HG03097 (cell line): ENCODE measurements around the gene RHOC.
A peak's percentile ranks its signal among the peaks of the same experiment; 100 is the strongest.

Source experiments
- ATAC-seq: cut with Tn5 transposase; IDR thresholded peaks from one replicate; pipeline ENCODE4 v1.9.1; 2021; ENCODE audit not compliant: unreplicated experiment, low FRiP score

RHOC gene

GRCh38 chr1:112687361-112687760 is 19.6 kb downstream of the RHOC start:
- ATAC-seq = no peak

- no peak for ATAC-seq
Measured at GRCh38 chr1:112686835-112687234, 20.1 kb downstream of the RHOC start.

- no peak for ATAC-seq
Measured at GRCh38 chr1:112686417-112686816, 20.5 kb downstream of the RHOC start.

DNA sequence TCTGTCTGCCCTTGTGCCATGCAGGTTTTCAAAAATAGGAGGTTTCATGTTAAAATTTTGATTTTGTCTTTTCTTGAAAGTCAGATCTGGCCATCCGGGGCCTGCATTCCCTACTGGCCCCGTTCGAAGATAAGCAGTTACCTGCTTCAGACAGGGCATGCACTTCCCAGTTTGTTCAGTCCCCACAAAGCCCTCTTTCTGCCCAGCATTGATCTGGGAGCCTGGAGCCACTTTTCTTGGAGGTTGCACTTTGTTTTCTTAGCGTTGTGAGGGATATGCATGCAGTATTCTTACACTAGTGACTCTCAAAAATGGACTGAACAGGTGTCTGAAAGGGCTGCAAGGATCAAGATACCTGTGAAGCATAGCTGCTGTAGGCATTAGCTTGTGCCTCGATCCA is 21.0 kb downstream of the RHOC start:
- no peak for ATAC-seq

DNA sequence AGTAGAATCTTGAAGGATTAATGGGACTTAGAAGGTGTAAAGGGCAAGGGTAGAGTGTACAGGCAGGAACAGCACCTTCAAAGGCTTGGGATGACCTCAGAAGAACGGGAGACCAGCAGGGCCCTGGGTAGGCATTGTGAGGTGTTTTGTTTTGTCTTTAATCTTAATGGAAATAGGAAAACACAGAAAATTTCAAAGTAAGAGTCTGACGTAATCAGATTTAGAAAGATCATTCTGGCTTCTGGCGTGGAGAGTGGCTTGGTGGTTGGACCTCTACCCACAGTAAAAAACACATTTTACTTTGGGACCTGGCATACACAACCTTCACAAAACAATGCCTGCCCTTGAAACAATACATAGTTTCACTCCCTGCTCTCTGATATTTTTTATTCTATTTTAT is 28.3 kb downstream of the RHOC start:
- ATAC-seq = no peak

DNA sequence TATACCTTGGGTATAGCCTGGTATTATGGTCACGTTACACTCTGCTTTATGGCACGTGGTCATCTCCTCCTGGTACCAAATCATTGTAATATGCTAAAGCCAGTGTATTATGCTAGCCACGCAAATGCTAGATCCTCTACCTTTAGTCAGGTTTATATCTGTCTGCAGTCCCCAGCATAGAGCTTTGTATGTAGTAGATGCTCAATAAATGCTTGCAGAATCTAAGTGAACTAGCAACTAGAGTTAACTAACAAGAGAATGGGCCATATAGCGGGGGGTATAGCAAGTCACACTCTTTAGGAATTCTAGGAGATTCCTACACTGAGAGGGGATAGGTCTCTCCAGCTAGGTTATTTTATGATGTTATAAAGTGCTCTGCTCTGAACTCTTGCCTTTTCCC is 29.4 kb downstream of the RHOC start:
- no peak for ATAC-seq

DNA sequence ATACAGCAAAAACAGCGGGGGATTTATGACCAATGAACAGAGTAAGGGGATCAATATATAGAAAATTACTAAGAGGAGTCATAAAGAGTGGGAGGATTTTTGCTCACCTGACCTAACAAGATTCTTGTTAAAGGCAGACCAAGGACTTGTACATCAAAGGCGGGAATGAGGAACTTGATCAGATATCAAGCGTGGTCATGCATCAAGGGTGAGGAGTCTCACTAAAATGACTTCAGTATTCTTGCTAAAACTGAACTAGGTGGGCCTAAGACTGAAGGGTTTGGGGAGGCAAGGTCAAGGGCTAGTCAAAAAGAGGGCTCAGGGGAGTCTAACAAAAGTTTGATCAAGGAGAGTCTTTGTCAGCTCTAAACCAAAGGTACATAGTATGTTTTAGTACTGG is 30.4 kb downstream of the RHOC start:
- ATAC-seq = no peak

- ATAC-seq = no peak
Measured at GRCh38 chr1:112675728-112676381, 31.1 kb downstream of the RHOC start.

DNA sequence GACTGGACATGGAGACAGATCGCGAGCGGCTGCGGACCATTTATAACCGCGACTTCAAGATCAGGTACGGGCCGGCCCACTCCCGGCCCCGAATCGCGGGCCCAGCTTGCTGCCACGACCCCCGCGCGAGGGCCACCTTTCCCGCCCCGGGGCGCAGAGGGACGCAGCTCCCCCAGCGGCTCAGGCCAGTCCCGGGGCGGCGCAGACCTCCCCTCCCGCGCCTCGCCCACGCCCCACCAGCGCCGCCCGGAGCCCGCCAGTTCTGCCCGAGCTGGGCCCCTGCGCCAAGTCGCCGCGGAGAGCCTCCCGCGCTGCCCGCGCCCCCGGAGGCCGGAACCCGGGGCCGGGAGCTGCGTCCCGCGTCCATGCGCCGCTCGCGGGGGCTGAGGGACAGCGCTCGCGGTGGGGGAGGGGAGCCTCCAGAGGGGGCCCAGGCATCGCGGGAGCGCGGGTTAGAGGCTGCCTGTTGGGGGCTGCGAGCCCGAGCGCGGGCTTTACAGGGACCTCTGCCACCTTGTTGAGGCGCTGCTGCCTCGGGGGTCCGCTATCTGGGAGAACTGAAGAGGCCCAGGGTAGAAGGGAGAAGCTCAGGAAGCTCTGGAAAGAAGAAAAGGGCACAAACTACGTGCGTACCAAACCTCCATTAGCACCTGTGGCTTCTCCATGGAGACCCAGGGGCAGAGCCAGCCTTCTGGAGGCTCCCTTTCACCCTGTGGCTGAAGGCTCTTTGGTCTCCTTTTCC is 31.8 kb downstream of the RHOC start:
- ATAC-seq = peak; percentile 23

DNA sequence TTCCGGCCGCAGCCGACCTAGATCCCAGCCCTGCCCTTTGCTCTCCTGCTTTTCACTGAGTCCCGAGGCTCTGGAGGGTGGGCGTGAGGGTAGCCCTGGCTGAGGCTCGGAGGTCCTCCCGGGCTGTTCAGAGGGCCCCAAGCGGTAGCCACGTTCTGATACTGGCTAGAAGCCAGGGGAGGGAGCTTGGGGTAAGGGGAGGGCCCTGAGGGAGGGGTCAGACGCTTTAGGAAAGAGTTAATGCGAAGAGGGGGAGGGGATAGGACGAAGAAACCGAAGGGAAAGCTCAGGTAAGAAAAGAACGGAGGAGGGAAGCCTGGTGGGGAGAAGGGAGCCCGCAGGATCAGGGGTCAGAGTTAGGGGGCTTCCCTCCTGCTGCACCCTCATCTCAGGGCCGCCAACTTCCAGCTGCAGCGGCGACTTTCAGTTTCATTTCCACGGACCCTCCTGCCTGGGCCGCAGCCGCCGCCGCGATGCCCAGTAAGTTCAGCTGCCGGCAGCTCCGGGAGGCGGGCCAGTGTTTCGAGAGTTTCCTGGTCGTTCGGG is 32.4 kb downstream of the RHOC start, which contains the start of gene MOV10:
MOV10 (plus strand) TSS at position 220 of the 546 bp plus-strand sequence; CDS start at position 474, 254 bp downstream.
- ATAC-seq = peak; percentile 50

GRCh38 chr1:112673592-112674439 is 33.1 kb downstream of the RHOC start:
- peak; percentile 13 for ATAC-seq

DNA sequence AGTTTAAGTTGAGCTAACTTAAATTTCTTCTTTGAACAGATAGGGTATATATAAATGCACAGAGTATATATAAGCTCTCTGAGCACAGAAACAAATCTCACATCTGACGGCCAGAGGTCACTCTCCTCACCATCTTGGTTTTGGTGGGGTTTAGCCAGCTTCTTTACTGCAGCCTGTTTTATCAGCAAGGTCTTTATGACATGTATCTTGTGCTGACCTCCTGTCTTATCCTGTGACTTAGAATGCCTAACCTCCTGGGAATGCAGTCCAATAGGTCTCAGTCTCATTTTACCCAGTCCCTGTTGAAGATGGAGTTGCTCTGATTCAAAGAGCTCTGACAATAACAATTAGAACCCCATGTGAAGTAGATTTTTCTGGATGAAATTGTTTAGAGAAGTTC is 34.1 kb downstream of the RHOC start:
- ATAC-seq = no peak

GRCh38 chr1:112672009-112672408 is 34.9 kb downstream of the RHOC start:
- ATAC-seq = no peak

DNA sequence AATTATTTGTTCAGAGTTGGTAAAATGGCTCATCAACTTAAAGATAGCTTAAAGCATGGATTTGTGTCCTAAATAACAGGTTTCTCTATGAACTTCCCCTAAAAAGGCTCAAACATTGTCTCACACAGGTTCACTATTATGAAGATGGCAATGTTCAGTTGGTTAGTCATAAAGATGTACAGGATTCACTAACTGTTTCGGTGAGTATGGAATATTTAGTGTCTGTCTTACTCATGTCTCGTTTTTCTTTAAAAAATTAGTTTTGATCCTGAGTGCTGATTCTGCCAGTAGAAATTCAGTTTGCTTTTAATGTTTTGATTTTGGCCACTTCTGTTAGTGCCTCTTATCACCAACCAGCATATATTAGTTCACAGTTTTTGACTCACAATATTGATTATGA is 40.0 kb downstream of the RHOC start:
- no peak for ATAC-seq

DNA sequence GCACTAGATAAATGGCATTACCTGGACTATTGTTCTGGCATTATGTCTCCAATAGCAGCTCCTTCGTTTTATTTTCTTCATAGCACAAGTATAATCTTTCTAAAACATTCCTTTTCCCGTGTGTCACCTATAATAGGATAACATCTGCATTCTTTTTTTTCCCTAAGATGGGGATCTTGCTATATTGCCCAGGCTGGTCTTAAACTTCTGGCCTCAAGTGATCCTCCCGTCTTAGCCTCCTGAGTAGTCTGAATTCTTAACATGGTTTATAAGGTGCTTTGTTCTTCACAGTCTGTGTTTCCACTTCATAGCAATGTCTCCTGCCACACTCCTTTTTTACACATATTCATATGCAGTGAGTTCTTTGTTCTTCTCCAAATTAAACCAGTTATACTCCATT is 41.1 kb downstream of the RHOC start:
- ATAC-seq = no peak

DNA sequence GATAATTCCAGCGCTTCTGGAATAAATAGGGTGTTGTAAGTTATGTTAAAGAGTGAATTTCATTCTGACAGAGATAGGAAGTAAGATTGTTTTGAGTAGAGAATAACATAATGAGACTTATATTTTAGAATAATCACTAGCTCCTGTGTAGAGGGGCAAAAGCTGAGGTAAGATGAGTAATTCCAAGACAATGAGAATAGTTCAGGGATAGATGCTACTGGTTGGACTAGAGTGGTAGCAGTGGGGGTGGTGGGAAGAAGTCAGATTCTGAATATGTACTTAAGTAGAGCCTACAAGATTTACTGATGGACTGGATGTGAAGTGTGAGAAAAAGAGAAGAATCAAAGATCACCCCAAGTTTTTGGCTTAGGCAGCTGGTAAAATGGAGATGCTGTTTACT is 55.7 kb downstream of the RHOC start:
- ATAC-seq = no peak
